NCI-H460 (cell line): Measurements from ENCODE around the gene SLC25A18. TPM values are rescaled to one million over a fixed set of nuclear protein-coding genes. Genes with fewer than 3 reads are reported as not detected.

Experiments used
- total RNA-seq: library from RNA; depleted of rRNA; stranded (reverse); fragments of >200 nt; shearing (Covaris generic); gene quantifications from 2 replicates; pipeline ENCODE4 v1.2.3, GENCODE V29; 2014; rRNA removed

Gene SLC25A18
- total RNA-seq, 1 experiment from 2014 or later, result 0.97 TPM

Other genes with a start within 250 kb of the SLC25A18 start
- 1.2 and 1.4 TPM in 2 replicates for gene CECR2, start 194.0 kb upstream of the SLC25A18 start, total RNA-seq
- gene ATP6V1E1, start 65.3 kb downstream of the SLC25A18 start, total RNA-seq, result 110 and 112 TPM in 2 replicates
- 58.6 and 65.4 TPM in 2 replicates for gene BCL2L13, start 75.3 kb downstream of the SLC25A18 start, total RNA-seq
- 50.2 and 58.4 TPM in 2 replicates for gene BID, start 211.0 kb downstream of the SLC25A18 start, total RNA-seq